Stimulated activated CD4-positive, alpha-beta T cell treated with anti-CD3 and anti-CD28 coated beads, TNF-alpha, amount 100 ng/mL, for 4 hours (primary cell): Measurements from ENCODE around the gene LYZ.

Experiments
- DNase-seq, 3 experiments: peaks; one replicate each; pipeline ENCODE4 v3.0.0-alpha.2; 2020; ENCODE audit warnings: low read depth in 3 of 3

LYZ gene

DNA sequence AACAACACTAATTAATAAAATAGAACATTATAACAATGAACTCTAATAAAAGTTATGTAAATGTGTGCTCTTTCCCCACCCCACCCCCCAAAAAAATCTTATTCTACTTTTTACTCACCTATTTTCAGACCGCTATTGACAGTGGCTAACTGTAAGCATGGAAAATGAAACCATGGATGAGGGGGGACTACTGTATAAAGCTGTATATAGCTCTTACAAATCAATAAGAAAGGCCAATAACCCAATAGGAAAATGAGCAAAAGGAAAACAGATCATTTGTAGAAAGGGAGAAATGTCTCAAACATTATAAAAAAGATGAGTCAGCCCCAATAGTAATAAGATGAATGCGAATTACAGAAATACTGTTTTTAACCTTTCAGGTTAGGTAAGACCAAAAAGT is 38.7 kb downstream of the LYZ start:
- DNase-seq, result no peak

DNA sequence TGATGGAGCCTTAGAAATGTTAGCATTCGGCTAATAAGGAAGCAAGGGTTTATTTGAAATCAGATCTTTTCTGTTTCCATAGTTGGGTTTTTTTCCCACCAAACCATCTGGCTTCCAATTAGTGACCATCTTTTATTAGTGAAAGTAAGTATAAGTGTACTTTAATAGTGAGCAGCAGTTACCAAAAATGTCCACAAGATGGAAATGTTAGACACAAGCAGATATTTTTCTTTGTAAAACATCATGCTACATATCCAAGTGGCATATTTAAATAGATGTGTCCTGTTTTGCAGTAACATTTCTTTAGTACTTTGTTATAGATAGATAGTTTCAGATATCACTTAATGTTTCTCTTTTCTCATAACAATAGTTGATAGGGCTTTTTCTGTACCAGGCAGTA is 40.2 kb downstream of the LYZ start:
- no peak for DNase-seq

DNA sequence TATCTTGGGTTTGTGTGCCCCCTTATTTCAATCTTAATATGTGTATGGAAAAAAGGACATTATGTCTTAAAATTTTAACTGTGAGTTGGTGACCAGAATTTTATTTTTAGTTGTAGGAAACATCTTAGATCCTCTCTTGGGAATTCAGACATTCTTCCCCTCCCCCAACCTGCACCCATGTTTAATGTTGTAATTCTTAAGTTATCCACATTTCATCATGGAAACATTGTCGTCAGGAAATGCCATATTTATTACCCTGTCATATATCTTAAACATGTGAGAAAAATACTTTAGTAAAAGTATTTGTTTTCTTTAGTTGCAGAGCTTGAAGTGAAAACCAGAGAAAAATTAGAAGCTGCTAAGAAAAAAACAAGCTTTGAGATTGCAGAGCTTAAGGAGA is 41.6 kb downstream of the LYZ start:
- DNase-seq, result no peak

DNA sequence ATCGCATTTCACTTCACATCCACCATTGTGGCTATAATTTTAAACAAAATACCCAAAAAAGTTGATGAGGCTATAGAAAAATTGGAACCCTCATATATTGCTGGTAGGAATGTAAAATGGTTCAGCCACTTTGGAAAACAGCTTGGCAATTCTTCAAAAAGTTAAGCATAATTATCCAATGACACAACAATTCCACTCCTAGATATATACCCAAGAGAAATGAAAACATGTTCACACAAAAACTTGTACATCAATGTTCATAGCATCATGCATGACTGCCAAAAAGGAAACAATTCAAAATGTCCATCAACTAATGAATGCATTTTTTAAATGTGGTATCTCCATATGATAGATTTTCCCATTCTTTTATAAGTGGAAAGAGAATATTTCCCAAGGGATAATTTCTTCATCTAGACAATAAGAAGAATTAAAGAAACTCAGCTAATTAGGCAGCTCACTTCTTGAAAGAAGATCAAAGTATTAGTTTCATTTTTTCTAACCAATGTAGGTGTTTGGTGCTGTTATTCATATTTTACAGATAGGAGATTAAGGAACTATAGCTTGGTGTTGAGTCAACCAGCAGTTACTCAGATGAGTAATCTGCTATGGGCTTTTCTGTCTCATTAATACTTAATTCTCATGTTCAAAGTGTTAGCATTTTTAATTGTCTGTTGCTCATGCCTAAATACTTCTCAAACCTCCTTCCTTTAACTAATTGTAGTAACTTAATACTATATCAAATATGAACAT is 44.2 kb downstream of the LYZ start:
- DNase-seq, result no peak

DNA sequence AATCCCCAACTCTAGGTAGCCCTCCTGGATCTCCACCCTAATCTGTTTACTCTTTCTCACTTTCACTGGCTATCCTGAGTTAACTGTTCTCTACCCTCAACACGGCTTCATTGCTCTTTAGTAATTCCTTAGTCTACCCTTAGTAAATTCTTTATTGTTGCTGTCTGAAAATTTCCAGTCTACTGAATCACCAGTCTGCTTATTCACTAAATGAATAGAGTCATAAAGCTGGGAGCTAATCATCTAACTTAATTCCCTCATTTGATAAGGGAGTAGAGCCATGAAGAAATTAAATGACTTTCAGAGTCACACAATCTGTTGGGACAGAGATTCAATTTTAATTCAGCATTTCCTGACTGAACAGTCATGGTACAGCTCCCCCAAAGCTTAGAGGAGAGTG is 47.9 kb downstream of the LYZ start:
- no peak for DNase-seq

DNA sequence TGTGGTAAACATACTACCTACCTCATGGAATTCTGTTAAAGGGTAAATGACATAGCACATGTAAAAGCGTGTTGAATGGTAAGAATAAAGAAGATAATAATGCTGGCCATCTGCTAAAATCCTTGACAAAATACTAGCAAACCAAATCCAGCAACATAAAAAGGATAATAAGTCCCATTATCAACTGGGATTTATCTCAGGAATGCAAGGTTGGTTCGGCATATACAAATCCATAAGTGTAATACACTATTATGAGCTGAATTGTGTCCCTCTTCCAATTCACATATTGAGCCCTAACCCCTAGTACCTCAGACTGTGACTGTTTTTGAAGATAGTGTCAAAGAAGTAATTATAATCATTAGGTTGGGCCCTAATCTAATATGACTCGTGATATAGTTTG is 48.8 kb downstream of the LYZ start:
- no peak for DNase-seq

DNA sequence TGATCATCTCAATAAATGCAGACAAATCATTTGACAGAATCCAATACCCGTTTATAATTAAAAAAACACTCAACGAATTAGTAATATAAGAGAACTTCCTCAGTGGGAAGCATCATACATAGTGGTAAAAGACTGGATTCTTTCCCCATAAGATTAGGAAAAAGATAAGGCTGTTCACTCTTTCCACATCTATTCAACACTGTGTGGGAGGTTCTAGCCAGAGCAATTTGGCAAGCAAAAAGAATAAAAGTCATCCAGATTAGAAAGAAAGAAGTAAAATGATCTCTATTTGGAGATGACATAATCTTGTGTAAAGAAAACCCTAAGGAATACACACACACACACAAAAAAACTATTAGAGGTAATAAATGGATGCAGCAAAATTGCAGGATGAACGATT is 49.8 kb downstream of the LYZ start:
- DNase-seq, result no peak

DNA sequence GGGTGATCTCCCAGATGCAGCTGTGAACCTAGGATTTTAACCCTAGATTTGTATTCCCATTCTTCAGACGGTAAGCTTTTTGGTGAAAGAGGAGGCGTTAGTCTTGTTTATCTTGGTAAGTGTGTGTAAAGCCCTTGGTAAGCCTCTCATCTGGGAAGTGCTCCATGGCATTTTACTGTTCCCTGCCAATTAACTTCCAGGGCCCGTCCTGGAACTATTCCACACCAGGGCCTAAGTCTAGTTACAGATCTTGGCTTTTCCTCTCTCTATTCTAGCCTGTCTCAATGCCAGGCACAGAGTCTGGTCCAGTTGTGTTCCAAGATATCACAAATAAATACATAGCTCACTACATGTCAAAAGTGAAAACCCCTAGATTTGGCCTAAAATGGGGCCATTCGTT is 53.8 kb downstream of the LYZ start:
- no peak for DNase-seq
